ENCODE data around the gene CNTNAP5. TPM values are rescaled to one million over a fixed set of nuclear protein-coding genes. Genes with fewer than 3 reads are reported as not detected.

The CNTNAP5 gene
- total and polyA plus RNA-seq, 9 of the 15 experiments (the other 6 are each of a cell fraction or from before 2014, with no cell fraction given), result not detected

DNA sequence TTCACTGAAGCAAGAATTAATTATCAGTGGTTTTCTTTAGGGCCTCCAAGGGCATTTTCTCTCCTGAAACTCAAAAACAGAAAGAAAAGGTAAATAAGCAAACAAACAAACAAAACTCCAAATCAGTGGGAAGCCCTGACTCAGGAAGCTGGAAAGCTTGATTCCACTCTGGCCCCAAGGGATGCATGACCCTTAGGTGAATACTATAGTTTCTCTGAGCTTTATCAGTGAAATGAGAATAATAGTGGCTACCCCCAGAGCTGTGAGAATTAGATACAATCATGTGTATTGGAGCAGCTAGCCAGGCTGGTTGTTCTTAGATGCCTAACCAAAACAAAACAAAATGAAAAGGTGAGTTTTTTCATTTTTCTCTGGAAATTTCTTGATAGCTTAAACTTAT, 585.1 kb downstream of the CNTNAP5 start:
- Histone ChIP-seq H3K4me2 (ENCODE audit: insufficient read depth, low read length) (no peak overlapping the region), H3K9me3 (replicated peaks; ENCODE audit: control insufficient read depth, insufficient read depth, low read depth, low read length) (no peaks in the 10 kb centered on the region), H3K4me3 (no peak overlapping the region), H3K9me1 (ENCODE audit: control insufficient read depth, insufficient read depth, low read length) (no peaks in the 10 kb centered on the region), H3K36me3 (ENCODE audit: control insufficient read depth, insufficient read depth, low read length) (no peaks in the 10 kb centered on the region), H3K27ac (ENCODE audit: extremely low read depth, low read depth, low read length) (no peak overlapping the region), H2AFZ (ENCODE audit: low read depth, low read length) (no peak overlapping the region), H3K79me2 (ENCODE audit: control insufficient read depth, insufficient read depth, low read length) (no peaks in the 10 kb centered on the region), H4K20me1 (replicated peaks; ENCODE audit: control insufficient read depth, insufficient read depth, low read length) (no peaks in the 10 kb centered on the region), H3K27me3 (ENCODE audit: control insufficient read depth in 2 of 2, insufficient read depth in 2 of 2, low read length in 2 of 2) (no peaks in the 10 kb centered on the region), H3K9ac (ENCODE audit: insufficient read depth in 1 of 2, low read depth in 2 of 2, low read length in 2 of 2) (no peak overlapping the region), H3K4me1 (replicated peaks in 1 of 2; ENCODE audit: control insufficient read depth in 2 of 2, insufficient read depth in 2 of 2, low read length in 2 of 2) (no peaks in the 10 kb centered on the region)
- ChIA-PET POLR2A (no interaction called here), CTCF (ENCODE audit: low intra/inter-chr PET ratio) (no interaction called here)
- no peak for TF ChIP-seq ZNF165 (CRISPR knock-in tag; IDR thresholded peaks at IDR 0.05; ENCODE audit: borderline replicate concordance)
- TF ChIP-seq, protein P1, sequence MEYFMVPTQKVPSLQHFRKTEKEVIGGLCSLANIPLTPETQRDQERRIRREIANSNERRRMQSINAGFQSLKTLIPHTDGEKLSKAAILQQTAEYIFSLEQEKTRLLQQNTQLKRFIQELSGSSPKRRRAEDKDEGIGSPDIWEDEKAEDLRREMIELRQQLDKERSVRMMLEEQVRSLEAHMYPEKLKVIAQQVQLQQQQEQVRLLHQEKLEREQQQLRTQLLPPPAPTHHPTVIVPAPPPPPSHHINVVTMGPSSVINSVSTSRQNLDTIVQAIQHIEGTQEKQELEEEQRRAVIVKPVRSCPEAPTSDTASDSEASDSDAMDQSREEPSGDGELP (CRISPR knock-in tag; IDR thresholded peaks at IDR 0.05; ENCODE audit: borderline replicate concordance), result no peak
- no peak for TF ChIP-seq L3MBTL2 (IDR thresholded peaks at IDR 0.05)
- BruUV-seq (replicated peaks), result no TSS peak
- DNase-seq (ENCODE audit: extremely low read depth in 1 of 4, low spot score in 3 of 4) (no peak), FAIRE-seq (no peak), ATAC-seq (no peak)
- in situ Hi-C loops (cut with MboI), result no loop called here
- intact Hi-C loops (cut with micrococcal nuclease), result no loop called here

- H3K9me3 ChIP-seq (replicated peaks; ENCODE audit: control insufficient read depth, insufficient read depth, low read depth, low read length), result no peaks in the 10 kb centered on the region
- in situ Hi-C loops (cut with MboI), result no loop called here
- TF ChIP-seq STAT5A (IDR thresholded peaks at IDR 0.05; ENCODE audit: borderline replicate concordance, low read length) (no peak), CHD1 (IDR thresholded peaks at IDR 0.05; ENCODE audit: low read length) (no peak), ZNF133 (CRISPR knock-in tag; IDR thresholded peaks at IDR 0.05) (no peak), SP2 (IDR thresholded peaks at IDR 0.05; ENCODE audit: extremely low read depth, low read depth, low read length, poor library complexity, severe bottlenecking) (no peak), CBX5 (IDR thresholded peaks at IDR 0.05; ENCODE audit: borderline replicate concordance, low read depth) (no peak), MEF2D (tag; conservative IDR thresholded peaks at IDR 0.05; ENCODE audit: low read depth) (no peak), ZNF764 (CRISPR knock-in tag; IDR thresholded peaks at IDR 0.05; ENCODE audit: low read depth) (no peak), NR2C1 (IDR thresholded peaks at IDR 0.05) (no peak), NR2C1 (tag; IDR thresholded peaks at IDR 0.05) (no peak), HNRNPL (IDR thresholded peaks at IDR 0.05; ENCODE audit: low read depth, low read length) (no peak), DNMT1 (IDR thresholded peaks at IDR 0.05) (no peak), ZNF232 (CRISPR knock-in tag; IDR thresholded peaks at IDR 0.05) (no peak)
- TF ChIP-seq, protein P2, sequence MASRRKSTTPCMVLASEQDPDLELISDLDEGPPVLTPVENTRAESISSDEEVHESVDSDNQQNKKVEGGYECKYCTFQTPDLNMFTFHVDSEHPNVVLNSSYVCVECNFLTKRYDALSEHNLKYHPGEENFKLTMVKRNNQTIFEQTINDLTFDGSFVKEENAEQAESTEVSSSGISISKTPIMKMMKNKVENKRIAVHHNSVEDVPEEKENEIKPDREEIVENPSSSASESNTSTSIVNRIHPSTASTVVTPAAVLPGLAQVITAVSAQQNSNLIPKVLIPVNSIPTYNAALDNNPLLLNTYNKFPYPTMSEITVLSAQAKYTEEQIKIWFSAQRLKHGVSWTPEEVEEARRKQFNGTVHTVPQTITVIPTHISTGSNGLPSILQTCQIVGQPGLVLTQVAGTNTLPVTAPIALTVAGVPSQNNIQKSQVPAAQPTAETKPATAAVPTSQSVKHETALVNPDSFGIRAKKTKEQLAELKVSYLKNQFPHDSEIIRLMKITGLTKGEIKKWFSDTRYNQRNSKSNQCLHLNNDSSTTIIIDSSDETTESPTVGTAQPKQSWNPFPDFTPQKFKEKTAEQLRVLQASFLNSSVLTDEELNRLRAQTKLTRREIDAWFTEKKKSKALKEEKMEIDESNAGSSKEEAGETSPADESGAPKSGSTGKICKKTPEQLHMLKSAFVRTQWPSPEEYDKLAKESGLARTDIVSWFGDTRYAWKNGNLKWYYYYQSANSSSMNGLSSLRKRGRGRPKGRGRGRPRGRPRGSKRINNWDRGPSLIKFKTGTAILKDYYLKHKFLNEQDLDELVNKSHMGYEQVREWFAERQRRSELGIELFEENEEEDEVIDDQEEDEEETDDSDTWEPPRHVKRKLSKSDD (conservative IDR thresholded peaks at IDR 0.05; ENCODE audit: low read length), result no peak
Measured at GRCh38 chr2:124610866-124611265, 585.8 kb downstream of the CNTNAP5 start.

More at GRCh38 chr2:124610866-124611265, 585.8 kb downstream of the CNTNAP5 start:
- no peak overlapping the region for H2AFZ ChIP-seq (ENCODE audit: low read depth, low read length)
- no peaks in the 10 kb centered on the region for H4K20me1 ChIP-seq (replicated peaks; ENCODE audit: control insufficient read depth, insufficient read depth, low read length)
- DNase-seq (ENCODE audit: extremely low read depth in 1 of 4, low spot score in 3 of 4), result no peak
- BruUV-seq (replicated peaks), result no TSS peak
- WGBS (ENCODE audit: insufficient coverage, low coverage, missing lambda C conversion rate), result 0% methylated on average over 9 of the region's 10 CpGs
- H3K79me2 ChIP-seq (ENCODE audit: control insufficient read depth, insufficient read depth, low read length), result no peaks in the 10 kb centered on the region
- no peaks in the 10 kb centered on the region for H3K4me1 ChIP-seq (replicated peaks in 1 of 2; ENCODE audit: control insufficient read depth in 2 of 2, insufficient read depth in 2 of 2, low read length in 2 of 2)
- POLR2A ChIA-PET, result interaction anchor here (0.6 kb wide), 1 partner anchor 1014 kb away, joined by 3 read pairs; no protein-coding TSS in a partner anchor
- H3K36me3 ChIP-seq (ENCODE audit: control insufficient read depth, insufficient read depth, low read length), result no peaks in the 10 kb centered on the region
- ATAC-seq, result no peak
- no peaks in the 10 kb centered on the region for H3K27me3 ChIP-seq (ENCODE audit: control insufficient read depth in 2 of 2, insufficient read depth in 2 of 2, low read length in 2 of 2)
- CTCF ChIA-PET (ENCODE audit: low intra/inter-chr PET ratio), result no interaction called here
- H3K27ac ChIP-seq (ENCODE audit: extremely low read depth, low read depth, low read length), result no peak overlapping the region
- no peak overlapping the region for H3K4me2 ChIP-seq (ENCODE audit: insufficient read depth, low read length)
- no peak overlapping the region for H3K4me3 ChIP-seq
- intact Hi-C loops (cut with micrococcal nuclease), result no loop called here
- no peak overlapping the region for H3K9ac ChIP-seq (ENCODE audit: insufficient read depth in 1 of 2, low read depth in 2 of 2, low read length in 2 of 2)
- H3K9me1 ChIP-seq (ENCODE audit: control insufficient read depth, insufficient read depth, low read length), result no peaks in the 10 kb centered on the region
- no peak for FAIRE-seq

All from K562 (cell line).